ENCODE data around the gene PSMC2. TPM values are rescaled to one million over a fixed set of nuclear protein-coding genes. Genes with fewer than 3 reads are reported as not detected.
"Not testable (repeated sequence)": the region's sequence is repeated elsewhere in the genome, so short reads cannot be mapped to it uniquely, and the experiment has no call there.

The PSMC2 gene
- total RNA-seq, 1 donor from 2014 or later = 111 TPM

GRCh38 chr7:103394566-103394965 lies 47.1 kb downstream of the PSMC2 start:
- DNase-seq = no peak
- Histone ChIP-seq H3K36me3 (no peaks in the 10 kb centered on the region), H3K4me3 (no peak overlapping the region), H3K4me1 (no peaks in the 10 kb centered on the region), H3K27ac (replicated peaks) (no peak overlapping the region), H3K9me3 (replicated peaks) (no peaks in the 10 kb centered on the region), H3K27me3 (ENCODE audit: low read depth) (peaks cover 3% of the 10 kb centered on the region)
- intact Hi-C loops (cut with micrococcal nuclease) = no loop called here
- TF ChIP-seq, protein P1, sequence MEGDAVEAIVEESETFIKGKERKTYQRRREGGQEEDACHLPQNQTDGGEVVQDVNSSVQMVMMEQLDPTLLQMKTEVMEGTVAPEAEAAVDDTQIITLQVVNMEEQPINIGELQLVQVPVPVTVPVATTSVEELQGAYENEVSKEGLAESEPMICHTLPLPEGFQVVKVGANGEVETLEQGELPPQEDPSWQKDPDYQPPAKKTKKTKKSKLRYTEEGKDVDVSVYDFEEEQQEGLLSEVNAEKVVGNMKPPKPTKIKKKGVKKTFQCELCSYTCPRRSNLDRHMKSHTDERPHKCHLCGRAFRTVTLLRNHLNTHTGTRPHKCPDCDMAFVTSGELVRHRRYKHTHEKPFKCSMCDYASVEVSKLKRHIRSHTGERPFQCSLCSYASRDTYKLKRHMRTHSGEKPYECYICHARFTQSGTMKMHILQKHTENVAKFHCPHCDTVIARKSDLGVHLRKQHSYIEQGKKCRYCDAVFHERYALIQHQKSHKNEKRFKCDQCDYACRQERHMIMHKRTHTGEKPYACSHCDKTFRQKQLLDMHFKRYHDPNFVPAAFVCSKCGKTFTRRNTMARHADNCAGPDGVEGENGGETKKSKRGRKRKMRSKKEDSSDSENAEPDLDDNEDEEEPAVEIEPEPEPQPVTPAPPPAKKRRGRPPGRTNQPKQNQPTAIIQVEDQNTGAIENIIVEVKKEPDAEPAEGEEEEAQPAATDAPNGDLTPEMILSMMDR (IDR thresholded peaks at IDR 0.05; ENCODE audit: borderline replicate concordance) = no peak

- no peak overlapping the region for H3K27ac ChIP-seq (replicated peaks)
- H3K27me3 ChIP-seq (ENCODE audit: low read depth) = peaks cover 2% of the 10 kb centered on the region
- no peak for DNase-seq
- TF ChIP-seq, protein P1 (IDR thresholded peaks at IDR 0.05; ENCODE audit: borderline replicate concordance) = no peak
- H3K36me3 ChIP-seq = no peaks in the 10 kb centered on the region
- no peak overlapping the region for H3K4me3 ChIP-seq
- intact Hi-C loops (cut with micrococcal nuclease) = no loop called here
- H3K4me1 ChIP-seq = no peaks in the 10 kb centered on the region
- peaks cover 2% of the 10 kb centered on the region for H3K9me3 ChIP-seq (replicated peaks)
Observed at GRCh38 chr7:103395071-103395470, 47.6 kb downstream of the PSMC2 start.

- peaks cover 2% of the 10 kb centered on the region for H3K27me3 ChIP-seq (ENCODE audit: low read depth)
- intact Hi-C loops (cut with micrococcal nuclease) = no loop called here
- no peak overlapping the region for H3K4me3 ChIP-seq
- no peaks in the 10 kb centered on the region for H3K4me1 ChIP-seq
- TF ChIP-seq, protein P1 (IDR thresholded peaks at IDR 0.05; ENCODE audit: borderline replicate concordance) = no peak
- peaks cover 3% of the 10 kb centered on the region for H3K9me3 ChIP-seq (replicated peaks)
- DNase-seq = no peak
- no peaks in the 10 kb centered on the region for H3K36me3 ChIP-seq
- no peak overlapping the region for H3K27ac ChIP-seq (replicated peaks)
Observed at GRCh38 chr7:103396471-103396870, 49.0 kb downstream of the PSMC2 start.

DNA sequence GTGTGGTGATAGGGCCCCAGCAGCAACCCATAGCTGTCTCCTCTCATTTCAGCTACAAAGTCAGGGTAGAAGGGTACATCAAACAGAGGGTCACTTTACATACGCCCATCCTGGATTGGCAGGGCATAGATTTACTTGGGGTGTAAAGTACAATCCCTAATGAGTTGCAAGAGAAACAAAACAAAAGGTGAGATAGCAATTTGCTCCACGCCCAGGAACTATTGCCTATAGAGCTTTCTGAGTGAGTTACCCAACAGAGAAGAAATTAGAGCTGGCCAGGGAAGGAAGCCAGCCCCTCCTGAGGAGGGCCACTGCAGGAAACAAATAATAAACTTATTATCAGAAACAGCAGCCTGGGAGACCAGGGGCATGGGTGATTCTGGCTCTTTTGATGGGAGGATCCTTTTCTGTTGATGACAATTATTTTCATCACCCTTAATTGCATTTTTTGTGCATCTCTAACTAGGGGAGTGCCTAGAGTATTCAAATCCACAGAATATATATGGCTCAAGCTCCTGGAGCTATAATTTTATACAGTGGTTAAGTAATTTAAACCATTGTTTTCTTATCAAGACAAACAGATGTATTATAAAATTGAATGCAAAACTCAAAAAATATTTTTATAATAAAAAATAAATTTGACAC lies 51.2 kb downstream of the PSMC2 start:
- intact Hi-C loops (cut with micrococcal nuclease) = no loop called here
- H3K9me3 ChIP-seq (replicated peaks) = peaks cover 3% of the 10 kb centered on the region
- H3K4me1 ChIP-seq = no peaks in the 10 kb centered on the region
- TF ChIP-seq, protein P1 (IDR thresholded peaks at IDR 0.05; ENCODE audit: borderline replicate concordance) = no peak
- no peak overlapping the region for H3K4me3 ChIP-seq
- H3K27me3 ChIP-seq (ENCODE audit: low read depth) = peaks cover 8% of the 10 kb centered on the region
- no peak for DNase-seq
- no peaks in the 10 kb centered on the region for H3K36me3 ChIP-seq
- H3K27ac ChIP-seq (replicated peaks) = no peak overlapping the region

- H3K4me1 ChIP-seq, DNase-seq: not testable (repeated sequence)
Observed at GRCh38 chr7:103399687-103400086, 52.2 kb downstream of the PSMC2 start.

GRCh38 chr7:103405789-103406613 lies 58.6 kb downstream of the PSMC2 start:
- H3K27me3 ChIP-seq (ENCODE audit: low read depth) = peaks cover 36% of the 10 kb centered on the region
- H3K9me3 ChIP-seq (replicated peaks); H3K4me3 ChIP-seq; intact Hi-C loops (cut with micrococcal nuclease); H3K27ac ChIP-seq (replicated peaks); H3K4me1 ChIP-seq; DNase-seq; H3K36me3 ChIP-seq: not testable (repeated sequence)

More at GRCh38 chr7:103399687-103400086, 52.2 kb downstream of the PSMC2 start:
- H3K27ac ChIP-seq (replicated peaks); intact Hi-C loops (cut with micrococcal nuclease); H3K36me3 ChIP-seq; H3K9me3 ChIP-seq (replicated peaks); H3K4me3 ChIP-seq: not testable (repeated sequence)
- H3K27me3 ChIP-seq (ENCODE audit: low read depth) = peaks cover 13% of the 10 kb centered on the region
